DMS153 treated with DMSO at 0.1 percent for 48 hours (cell line): ENCODE measurements around the gene CLBA1.

Source experiments
- DNase-seq: peaks from one replicate; lab custom pipeline; 2025; ENCODE audit not compliant: unreplicated experiment; lab: John Stamatoyannopoulos, UW

CLBA1 gene

DNA sequence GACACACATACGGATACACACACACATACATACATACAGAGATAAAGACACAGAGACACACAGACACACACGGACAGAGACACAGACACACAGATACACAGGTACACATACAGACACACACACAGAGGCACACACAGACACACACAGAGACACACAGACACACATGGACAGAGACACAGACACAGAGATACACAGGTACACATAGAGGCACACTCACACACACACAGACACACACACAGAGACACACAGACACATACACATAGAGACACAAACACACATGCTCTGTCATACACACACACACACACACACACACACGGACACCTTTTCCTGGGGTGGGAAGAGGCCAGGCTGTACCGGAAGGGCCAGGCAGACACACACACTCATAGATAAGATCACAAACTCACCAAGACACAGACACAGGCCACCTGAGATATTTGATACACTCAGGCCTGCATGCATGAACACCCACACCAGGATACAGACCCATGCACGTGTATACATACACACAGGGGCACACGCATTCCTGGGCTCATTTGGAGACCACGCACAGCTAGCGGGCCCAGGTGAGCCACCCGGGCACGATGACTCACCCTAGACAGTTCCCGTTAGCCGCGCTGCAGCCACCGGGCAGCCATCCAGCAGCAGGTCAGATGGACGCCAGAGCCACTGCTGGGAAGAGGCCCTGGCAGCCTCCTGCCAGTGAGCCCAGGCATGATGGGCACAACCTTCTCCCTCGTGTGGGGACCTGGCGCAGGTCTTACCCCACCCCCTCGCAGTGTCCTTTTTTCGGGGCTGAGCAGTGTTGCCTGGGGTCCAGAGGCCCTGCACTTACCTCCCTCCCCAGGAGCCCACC lies 5.6 kb upstream of the CLBA1 start:
- no peak for DNase-seq

DNA sequence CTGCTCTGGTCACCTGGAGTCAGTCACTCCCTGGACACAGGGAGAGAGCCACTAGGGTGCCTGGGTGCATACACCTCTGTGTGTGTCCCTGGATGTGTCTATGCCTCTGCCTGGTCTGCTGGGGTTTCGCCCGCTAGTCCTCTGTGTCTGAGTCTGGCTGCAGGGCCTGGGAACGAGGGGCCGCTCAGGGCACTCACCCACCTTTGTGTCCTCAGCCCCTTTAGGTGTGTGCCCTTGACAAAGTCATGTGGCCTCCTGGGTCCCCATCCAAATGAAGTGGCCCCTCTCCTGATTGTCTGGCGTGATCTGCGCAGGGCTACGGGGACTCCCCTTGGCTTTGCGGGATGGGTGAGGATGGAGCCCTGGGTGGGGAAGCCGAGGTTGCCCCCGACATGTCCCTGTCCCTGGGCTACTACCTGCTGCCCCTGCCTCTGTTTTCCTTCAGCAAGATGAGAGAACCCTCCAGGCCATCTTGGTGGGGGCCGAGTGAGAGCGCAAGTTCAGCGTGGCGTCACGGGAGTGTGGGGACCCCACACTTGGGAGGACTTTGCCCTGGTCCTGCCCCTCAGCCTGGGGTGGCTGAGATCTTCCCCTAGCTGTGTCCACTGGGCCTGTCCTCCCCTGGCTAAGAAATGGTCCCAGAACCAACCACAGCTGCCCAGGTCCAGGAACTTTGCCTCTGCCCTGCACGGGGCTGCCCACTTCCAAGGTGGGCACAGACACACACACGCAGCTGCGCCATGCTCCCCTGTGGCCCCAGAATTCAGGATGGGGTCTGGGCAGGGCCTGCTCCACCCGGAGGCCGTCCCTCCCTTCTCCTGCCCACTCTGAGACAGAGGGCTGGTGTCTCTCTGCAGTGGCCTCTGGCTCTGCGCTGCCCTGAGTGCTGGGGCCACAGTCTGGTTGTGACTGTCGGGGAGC lies 4.7 kb upstream of the CLBA1 start:
- DNase-seq, result no peak

DNA sequence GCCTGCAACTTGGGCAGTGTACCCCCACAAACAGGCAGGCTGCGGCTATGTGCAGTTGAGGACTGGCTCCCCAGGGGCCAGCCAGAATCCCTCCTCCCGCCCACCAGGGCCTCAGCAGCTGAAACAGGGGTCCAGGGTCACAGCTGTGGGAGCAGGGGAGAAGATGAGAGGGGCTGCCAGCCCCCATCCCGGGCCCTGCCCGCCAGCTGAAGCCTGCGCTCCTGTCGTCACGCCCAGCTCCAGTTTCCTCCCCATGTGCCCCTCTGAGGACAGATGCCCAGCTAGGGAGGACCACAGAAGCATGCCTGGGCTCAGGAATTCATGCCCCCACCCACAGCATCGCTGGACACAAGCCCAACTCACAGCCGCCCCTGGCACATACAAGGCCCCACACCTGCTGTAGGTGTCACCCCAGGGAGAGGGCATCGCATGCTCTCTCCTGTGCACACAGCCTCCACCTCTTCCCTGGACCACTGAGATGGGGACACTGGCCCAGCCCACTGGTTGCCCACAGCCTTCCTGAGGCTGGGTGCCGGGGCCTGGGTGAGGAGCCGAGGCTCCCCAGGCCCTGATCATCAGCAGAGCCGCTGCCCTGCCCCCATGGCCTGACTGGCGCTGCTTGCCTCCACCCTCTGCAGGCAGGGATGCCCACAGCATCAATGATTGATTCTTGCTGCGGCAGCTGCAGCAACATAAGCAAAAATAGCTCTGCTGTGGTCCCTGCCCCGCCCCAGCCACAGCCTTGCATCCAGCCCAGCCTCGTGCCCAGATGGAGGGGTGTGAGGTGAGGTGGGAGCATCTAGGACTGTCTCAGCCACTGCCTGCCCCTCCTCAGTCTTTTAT lies 3.7 kb upstream of the CLBA1 start:
- DNase-seq, result no peak

- DNase-seq, result no peak
Measured at GRCh38 chr14:104982548-104983230, 2.9 kb upstream of the CLBA1 start.

- DNase-seq, result no peak
Measured at GRCh38 chr14:104983231-104983721, 2.3 kb upstream of the CLBA1 start.

DNA sequence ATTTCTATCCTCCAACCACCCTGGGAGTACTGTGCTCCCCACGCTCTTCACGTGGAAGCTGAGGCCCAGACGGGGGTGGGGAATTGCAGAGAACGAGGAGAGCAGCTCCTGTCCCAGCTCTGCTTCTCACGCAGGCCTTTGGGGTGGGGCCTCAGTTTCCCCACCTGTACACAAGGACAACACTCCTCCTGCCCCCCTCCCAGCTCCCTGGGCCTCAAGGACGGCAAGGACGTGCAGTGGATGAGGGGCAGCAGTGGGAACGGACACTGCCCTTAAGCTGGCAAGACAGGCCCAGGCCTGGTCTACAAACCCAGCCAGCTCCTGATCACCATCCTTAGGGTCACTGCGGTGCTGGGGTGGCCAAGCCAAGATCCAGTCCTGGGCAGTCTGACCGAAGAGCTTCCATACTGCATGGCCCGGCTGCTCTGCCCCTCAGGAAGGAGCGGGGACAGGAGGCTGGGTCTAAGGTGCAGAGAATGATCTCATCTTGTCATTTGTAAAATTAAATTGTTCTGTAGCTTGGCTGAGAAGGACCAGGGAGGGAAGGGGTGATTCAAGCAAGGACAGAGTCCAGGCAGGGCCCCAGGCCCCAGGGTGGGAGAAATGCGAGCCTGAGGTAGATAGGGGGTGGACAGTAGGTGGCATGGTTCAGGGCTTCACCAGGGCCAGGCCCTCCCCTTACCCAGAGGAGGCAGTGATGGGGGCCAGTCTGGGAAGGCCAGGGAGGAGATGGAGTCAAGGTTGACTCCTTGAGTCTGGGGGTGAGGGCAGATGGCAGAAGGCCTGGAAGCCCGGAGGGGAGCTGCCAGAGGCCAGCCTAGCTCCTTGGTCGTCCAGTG lies 1.3 kb upstream of the CLBA1 start:
- no peak for DNase-seq

DNA sequence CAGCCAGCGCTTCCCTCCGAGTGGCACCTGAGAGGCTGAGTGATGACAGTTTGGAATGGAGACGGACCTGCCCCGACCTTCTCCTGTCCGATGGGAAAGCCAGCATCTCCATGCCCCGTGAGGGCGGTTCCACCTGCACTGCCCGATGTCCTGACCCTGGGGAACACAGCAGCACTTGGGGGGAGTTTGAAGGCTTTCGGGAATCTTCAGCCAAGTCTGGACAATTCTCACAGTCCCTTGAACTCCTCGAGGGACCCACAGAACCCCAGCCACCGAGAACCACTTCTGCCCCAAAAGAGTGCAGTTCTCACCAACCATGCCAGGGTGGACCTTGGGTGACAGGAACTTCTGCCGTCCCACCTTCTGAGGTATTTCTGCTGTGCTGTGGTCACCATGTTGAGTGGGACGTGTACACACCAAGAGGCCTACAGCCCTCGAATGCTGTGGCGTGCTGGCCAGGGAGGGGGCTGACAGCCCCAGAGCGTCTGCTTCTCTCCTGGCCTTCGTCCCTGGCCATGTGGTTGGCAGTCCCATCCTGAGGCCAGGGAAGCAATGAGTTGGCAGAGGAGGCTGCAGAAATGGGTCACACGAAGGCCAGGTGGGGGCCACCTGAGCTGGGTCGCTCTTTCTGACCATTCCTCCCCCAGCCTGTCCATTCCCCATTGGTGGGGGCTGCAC lies 1.0 kb downstream of the CLBA1 start:
- DNase-seq, result no peak

GRCh38 chr14:104989236-104989950 lies 3.8 kb downstream of the CLBA1 start:
- DNase-seq, result no peak

DNA sequence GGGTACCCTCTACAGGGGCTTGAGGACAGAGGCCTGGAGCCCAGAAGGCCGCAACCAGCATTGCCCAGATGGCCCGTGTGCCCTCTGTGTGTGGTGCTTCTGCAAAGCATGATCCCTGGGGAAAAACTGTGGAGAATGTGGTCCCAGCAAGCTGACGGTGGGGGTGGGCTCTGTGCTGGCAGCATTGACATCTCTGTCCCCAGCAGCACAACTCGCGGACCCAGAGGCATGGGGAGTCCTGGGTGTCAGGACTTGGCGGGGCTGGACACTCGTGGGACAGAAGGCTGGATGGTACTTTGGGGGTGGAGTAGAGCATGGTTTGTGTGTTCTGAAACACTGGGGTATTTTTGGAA lies 4.3 kb downstream of the CLBA1 start:
- DNase-seq, result no peak

DNA sequence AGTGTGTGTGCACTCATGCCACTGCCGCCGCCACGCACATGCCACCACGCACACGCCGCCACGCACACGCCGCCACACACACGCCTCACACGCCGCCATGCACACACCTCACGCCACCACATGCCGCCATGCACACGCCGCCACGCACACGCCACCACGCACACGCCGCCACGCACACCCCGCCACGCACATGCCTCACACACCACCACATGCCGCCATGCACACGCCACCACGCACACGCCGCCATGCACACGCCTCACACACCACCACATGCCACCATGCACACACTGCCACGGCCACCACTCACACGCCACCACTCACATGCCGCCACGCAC lies 6.3 kb downstream of the CLBA1 start:
- DNase-seq, result no peak

- no peak for DNase-seq
Measured at GRCh38 chr14:104992501-104992900, 6.9 kb downstream of the CLBA1 start.

DNA sequence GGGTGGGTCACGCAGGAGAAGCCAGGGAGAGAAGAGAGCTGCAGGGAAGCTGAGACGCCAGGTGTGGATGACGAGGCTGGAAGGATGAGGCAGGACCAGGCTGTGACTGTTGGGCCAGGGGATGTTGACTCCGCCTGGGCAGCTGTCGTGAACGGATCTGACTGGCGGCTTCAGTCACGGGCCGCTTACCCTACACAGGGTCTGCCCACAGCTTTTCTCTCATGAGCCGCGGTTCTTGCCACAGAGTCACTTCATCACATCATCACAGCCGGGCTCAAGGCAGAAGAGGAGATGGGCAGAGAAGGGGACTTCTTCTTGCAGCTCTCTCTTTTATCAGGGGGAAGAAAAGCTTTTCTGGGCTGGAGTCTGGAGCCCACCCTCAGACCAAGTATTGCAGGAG lies 7.7 kb downstream of the CLBA1 start:
- DNase-seq, result no peak

DNA sequence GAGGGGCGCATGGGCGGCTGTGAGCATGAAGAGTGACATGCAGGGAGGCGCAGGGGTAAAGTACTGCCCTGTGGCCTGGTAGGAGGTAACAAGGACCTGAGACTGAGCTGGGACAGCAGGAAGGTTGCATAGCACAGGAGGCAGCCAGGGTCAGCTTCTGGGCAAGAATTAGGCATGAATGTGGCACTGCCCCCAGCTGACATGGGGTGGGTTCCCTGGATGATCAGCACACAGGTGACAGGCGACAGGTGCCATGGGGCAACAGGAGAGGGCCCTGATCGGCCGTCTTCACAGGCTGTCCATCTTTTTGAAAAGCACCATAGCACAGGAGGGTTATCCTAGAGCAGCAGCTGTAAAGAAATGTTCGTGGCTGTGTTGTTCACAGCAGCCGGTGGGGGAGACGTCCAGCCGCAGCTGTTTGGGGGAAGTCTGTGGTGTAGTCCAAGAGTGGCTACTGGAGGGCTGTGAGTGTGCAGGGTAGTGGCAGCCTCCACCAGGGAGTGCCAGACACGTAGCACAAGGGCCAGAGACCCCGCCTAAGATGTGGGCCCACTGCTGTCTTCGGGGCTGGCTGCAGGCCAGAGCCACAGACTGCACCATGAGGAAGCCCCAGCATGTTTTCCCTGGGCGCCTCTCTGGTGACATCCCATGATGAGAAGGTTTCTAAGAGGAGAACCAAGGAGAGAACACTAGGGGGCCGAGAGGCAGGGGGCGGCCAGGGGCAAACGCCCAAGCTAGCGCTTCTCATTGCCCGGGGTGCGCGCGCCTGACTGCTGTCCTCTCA lies 8.4 kb downstream of the CLBA1 start:
- DNase-seq, result no peak

DNA sequence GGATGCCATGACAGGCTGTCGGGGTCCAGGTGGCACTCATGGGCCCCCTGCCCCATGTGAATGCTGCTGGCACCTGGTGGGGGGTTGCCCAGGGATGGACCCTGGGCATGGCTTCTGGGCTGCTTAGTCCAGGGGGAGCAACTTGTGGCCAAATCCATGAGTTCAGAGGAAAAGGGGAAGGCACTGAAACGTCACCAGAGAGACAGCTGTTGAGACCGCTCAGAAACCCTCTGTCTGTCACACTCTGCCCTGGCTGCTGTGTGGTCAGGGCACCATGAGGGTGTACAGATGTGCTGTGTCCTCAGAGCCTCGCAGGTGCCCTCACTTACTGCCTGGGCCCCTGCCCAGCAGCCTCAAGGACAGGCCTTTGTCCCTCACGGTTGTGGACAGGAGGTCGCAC lies 9.4 kb downstream of the CLBA1 start:
- no peak for DNase-seq

- DNase-seq, result no peak
Measured at GRCh38 chr14:104996032-104996431, 10.4 kb downstream of the CLBA1 start.

- DNase-seq, result no peak
Measured at GRCh38 chr14:104996483-104996882, 10.9 kb downstream of the CLBA1 start.

DNA sequence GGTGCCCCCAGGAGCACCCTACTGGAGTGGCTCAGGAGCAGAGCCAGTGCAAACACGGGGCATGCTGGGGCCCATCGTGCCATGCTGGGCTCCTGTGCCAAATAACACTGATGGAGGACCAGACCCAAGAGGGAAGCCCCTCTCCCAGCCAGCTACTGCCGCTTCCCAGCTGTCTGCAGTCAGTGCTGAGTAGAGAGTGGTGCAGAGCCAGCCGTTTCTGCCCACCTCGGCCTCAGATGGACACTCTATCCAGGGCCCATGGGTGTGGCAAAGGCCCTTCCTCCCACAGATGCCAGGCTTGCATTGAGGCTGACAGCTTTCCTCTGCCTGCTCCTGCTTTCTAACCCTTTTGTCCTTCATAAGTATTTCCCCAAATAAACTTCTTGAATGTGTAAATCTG lies 13.2 kb downstream of the CLBA1 start:
- DNase-seq, result no peak

GRCh38 chr14:104999361-104999760 lies 13.8 kb downstream of the CLBA1 start:
- DNase-seq, result no peak
